ENCODE results near the gene NUP205.

- TF ChIP-seq CTCF (IDR thresholded peaks at IDR 0.05 in 2 of 3, conservative IDR thresholded peaks at IDR 0.05 in 1 of 3; ENCODE audit: borderline replicate concordance in 1 of 3, insufficient read depth in 1 of 3, low read depth in 2 of 3, low read length in 2 of 3) (no peak), ZFX (IDR thresholded peaks at IDR 0.05) (no peak), RAD21 (IDR thresholded peaks at IDR 0.05; ENCODE audit: low read depth) (no peak), ATF3 (IDR thresholded peaks at IDR 0.05) (no peak), EZH2 (IDR thresholded peaks at IDR 0.05) (no peak), TCF7L2 (IDR thresholded peaks at IDR 0.05; ENCODE audit: borderline replicate concordance, extremely low read depth, insufficient read depth, insufficient read length) (no peak)
These were observed 1.2 kb downstream of the NUP205 start for GRCh38 chr7:135558881-135559280.
